ENCODE measurements around the gene KRT5. TPM values are rescaled to one million over a fixed set of nuclear protein-coding genes. Genes with fewer than 3 reads are reported as not detected.
"Not testable (repeated sequence)": the region's sequence is repeated elsewhere in the genome, so short reads cannot be mapped to it uniquely, and the experiment has no call there.

Gene KRT5
- total and polyA plus RNA-seq, 2 donors (not counting 1 experiment from before 2014, with no cell fraction given) = 0.82 TPM; not detected in 1

DNA sequence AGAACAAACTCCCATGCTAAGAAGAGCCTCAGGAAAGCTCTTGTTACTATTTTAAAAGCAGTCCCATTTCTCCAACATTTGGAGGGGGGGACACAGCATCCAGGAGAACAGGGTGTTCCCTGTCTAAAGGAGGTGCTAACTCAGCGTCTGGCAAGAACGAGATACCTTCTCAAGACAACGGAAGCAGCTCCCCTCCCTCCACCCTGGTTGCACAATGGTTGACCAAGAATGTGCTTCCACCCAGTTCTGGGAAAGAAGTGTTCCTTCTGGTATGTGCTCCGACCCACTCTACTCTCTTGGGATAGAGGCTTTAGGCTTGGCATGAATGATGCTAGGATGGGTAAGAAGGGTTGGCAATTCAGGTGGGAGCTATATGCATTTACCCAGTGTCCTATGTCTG, 25.7 kb downstream of the KRT5 start:
- no peak overlapping the region for H2AFZ ChIP-seq (ENCODE audit: low read length)
- no peak overlapping the region for H3K4me2 ChIP-seq (ENCODE audit: extremely low read depth, insufficient read depth, low read length)
- peak; percentile 26 to 63 for DNase-seq (ENCODE audit: low read depth in 2 of 2)
- no peaks in the 10 kb centered on the region for H3K4me1 ChIP-seq (ENCODE audit: control insufficient read depth, extremely low read depth, insufficient read depth, low read length)
- H4K20me1 ChIP-seq (ENCODE audit: control insufficient read depth, extremely low read depth, insufficient read depth, low read length) = no peaks in the 10 kb centered on the region
- TF ChIP-seq, protein P1, sequence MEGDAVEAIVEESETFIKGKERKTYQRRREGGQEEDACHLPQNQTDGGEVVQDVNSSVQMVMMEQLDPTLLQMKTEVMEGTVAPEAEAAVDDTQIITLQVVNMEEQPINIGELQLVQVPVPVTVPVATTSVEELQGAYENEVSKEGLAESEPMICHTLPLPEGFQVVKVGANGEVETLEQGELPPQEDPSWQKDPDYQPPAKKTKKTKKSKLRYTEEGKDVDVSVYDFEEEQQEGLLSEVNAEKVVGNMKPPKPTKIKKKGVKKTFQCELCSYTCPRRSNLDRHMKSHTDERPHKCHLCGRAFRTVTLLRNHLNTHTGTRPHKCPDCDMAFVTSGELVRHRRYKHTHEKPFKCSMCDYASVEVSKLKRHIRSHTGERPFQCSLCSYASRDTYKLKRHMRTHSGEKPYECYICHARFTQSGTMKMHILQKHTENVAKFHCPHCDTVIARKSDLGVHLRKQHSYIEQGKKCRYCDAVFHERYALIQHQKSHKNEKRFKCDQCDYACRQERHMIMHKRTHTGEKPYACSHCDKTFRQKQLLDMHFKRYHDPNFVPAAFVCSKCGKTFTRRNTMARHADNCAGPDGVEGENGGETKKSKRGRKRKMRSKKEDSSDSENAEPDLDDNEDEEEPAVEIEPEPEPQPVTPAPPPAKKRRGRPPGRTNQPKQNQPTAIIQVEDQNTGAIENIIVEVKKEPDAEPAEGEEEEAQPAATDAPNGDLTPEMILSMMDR (conservative IDR thresholded peaks at IDR 0.05 in 1 of 2, IDR thresholded peaks at IDR 0.05 in 1 of 2; ENCODE audit: low read depth in 1 of 2, low read length in 2 of 2) = no peak
- no peak overlapping the region for H3K4me3 ChIP-seq (replicated peaks in 1 of 4; ENCODE audit: control extremely low read depth in 1 of 4, insufficient read depth in 1 of 4, low read depth in 3 of 4, low read length in 4 of 4)
- no peaks in the 10 kb centered on the region for H3K27me3 ChIP-seq (ENCODE audit: control insufficient read depth, insufficient read depth, low read length)
- no peaks in the 10 kb centered on the region for H3K9me3 ChIP-seq (ENCODE audit: control insufficient read depth, insufficient read depth, low read depth, low read length)
- no peak overlapping the region for H3K27ac ChIP-seq (ENCODE audit: insufficient read depth, low read length)
- H3K79me2 ChIP-seq (ENCODE audit: control insufficient read depth, insufficient read depth, low read length) = no peaks in the 10 kb centered on the region
- H3K9ac ChIP-seq (ENCODE audit: insufficient read depth, low read length) = no peak overlapping the region
- H3K36me3 ChIP-seq (ENCODE audit: control insufficient read depth, insufficient read depth, low read length) = no peaks in the 10 kb centered on the region

DNA sequence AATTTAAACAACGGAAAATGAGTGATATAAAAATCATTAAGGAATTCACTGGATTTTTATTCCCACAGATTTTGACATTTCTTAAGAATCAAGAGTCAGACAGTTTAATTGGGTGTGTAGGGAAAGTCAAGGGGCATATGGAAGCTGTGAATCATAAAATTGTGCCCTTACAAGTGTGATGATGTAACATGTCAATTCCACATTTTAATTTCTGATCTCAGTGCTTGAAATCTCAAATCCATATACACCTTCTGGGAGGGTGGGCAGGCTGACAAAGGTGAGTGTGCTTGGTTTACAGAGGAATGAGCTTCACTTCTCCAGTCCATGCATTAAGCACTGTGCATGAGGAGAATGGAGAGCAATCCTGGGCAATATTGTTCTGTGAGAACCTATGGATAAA, 26.1 kb downstream of the KRT5 start:
- no peak overlapping the region for H2AFZ ChIP-seq (ENCODE audit: low read length)
- H3K79me2 ChIP-seq (ENCODE audit: control insufficient read depth, insufficient read depth, low read length) = no peaks in the 10 kb centered on the region
- H3K9me3 ChIP-seq (ENCODE audit: control insufficient read depth, insufficient read depth, low read depth, low read length) = no peaks in the 10 kb centered on the region
- H4K20me1 ChIP-seq (ENCODE audit: control insufficient read depth, extremely low read depth, insufficient read depth, low read length) = no peaks in the 10 kb centered on the region
- no peak overlapping the region for H3K4me2 ChIP-seq (ENCODE audit: extremely low read depth, insufficient read depth, low read length)
- DNase-seq (ENCODE audit: low read depth in 2 of 2) = no peak
- TF ChIP-seq EZH2 (IDR thresholded peaks at IDR 0.05; ENCODE audit: low read length, missing control alignments) = no peak
- TF ChIP-seq, protein P1 (conservative IDR thresholded peaks at IDR 0.05 in 1 of 2, IDR thresholded peaks at IDR 0.05 in 1 of 2; ENCODE audit: low read depth in 1 of 2, low read length in 2 of 2) = no peak
- no peak overlapping the region for H3K9ac ChIP-seq (ENCODE audit: insufficient read depth, low read length)
- H3K4me3 ChIP-seq (replicated peaks in 1 of 4; ENCODE audit: control extremely low read depth in 1 of 4, insufficient read depth in 1 of 4, low read depth in 3 of 4, low read length in 4 of 4) = no peak overlapping the region
- no peaks in the 10 kb centered on the region for H3K27me3 ChIP-seq (ENCODE audit: control insufficient read depth, insufficient read depth, low read length)
- H3K27ac ChIP-seq (ENCODE audit: insufficient read depth, low read length) = no peak overlapping the region
- no peaks in the 10 kb centered on the region for H3K4me1 ChIP-seq (ENCODE audit: control insufficient read depth, extremely low read depth, insufficient read depth, low read length)
- no peaks in the 10 kb centered on the region for H3K36me3 ChIP-seq (ENCODE audit: control insufficient read depth, insufficient read depth, low read length)

DNA sequence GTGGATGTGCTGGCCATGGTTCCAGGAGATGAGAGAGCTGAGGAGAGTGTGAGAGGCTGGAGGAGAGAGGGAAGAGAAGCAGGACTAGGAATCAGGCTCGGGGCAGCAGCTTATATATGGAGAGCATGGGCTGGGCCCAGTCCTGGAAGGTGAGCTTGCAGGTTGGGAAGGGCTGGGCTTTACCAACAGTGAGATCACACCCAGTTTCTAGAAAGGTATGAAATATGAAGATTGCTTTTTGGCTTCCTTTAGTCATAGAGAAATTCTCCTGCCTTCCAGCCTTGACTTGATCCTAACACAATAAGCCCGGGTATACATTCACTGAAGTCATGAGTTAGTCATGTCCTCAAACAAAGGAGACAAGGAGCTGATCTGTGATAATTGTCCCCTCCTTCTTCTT, 27.0 kb downstream of the KRT5 start, which contains the start of gene KRT6A:
KRT6A (minus strand) TSS at position 86 of the 400 bp plus-strand sequence; CDS start at position 17, 69 bp downstream.
- no peak for DNase-seq (ENCODE audit: low read depth in 2 of 2)

DNA sequence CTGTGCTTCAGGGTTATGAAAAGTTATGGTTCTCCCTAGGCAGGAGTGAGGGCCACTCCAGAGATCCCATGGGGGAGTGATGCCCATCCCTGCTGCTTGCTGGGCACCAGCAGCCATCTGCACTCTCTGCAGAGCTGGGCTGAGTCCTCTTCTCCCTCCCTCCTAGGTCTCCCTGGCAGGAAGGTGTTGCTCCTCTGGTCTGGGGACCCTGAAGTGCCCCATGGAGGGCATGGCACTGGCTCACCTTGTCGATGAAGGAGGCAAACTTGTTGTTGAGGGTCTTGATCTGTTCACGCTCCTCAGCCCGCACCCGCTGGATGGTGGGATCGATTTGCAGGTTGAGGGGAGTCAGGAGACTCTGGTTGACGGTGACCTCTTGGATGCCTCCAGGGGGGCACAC, 27.8 kb downstream of the KRT5 start:
- not testable (repeated sequence) for H3K4me1 ChIP-seq (ENCODE audit: control insufficient read depth, extremely low read depth, insufficient read depth, low read length); H3K79me2 ChIP-seq (ENCODE audit: control insufficient read depth, insufficient read depth, low read length); DNase-seq (ENCODE audit: low read depth in 2 of 2); H3K36me3 ChIP-seq (ENCODE audit: control insufficient read depth, insufficient read depth, low read length); H3K27me3 ChIP-seq (ENCODE audit: control insufficient read depth, insufficient read depth, low read length); H3K9me3 ChIP-seq (ENCODE audit: control insufficient read depth, insufficient read depth, low read depth, low read length); H4K20me1 ChIP-seq (ENCODE audit: control insufficient read depth, extremely low read depth, insufficient read depth, low read length); H2AFZ ChIP-seq (ENCODE audit: low read length); H3K4me3 ChIP-seq (replicated peaks in 1 of 4; ENCODE audit: control extremely low read depth in 1 of 4, insufficient read depth in 1 of 4, low read depth in 3 of 4, low read length in 4 of 4); H3K9ac ChIP-seq (ENCODE audit: insufficient read depth, low read length); H3K4me2 ChIP-seq (ENCODE audit: extremely low read depth, insufficient read depth, low read length); H3K27ac ChIP-seq (ENCODE audit: insufficient read depth, low read length)

More for the DNA sequence above, 27.0 kb downstream of the KRT5 start, which contains the start of gene KRT6A:
- Histone ChIP-seq H3K4me2 (ENCODE audit: extremely low read depth, insufficient read depth, low read length) (no peak within 1 kb of the TSS), H3K36me3 (ENCODE audit: control insufficient read depth, insufficient read depth, low read length) (no peaks in the 10 kb centered on the region), H3K4me1 (ENCODE audit: control insufficient read depth, extremely low read depth, insufficient read depth, low read length) (no peaks in the 10 kb centered on the region), H3K79me2 (ENCODE audit: control insufficient read depth, insufficient read depth, low read length) (no peaks in the 10 kb centered on the region), H3K4me3 (replicated peaks in 1 of 4; ENCODE audit: control extremely low read depth in 1 of 4, insufficient read depth in 1 of 4, low read depth in 3 of 4, low read length in 4 of 4) (no peak within 1 kb of the TSS), H4K20me1 (ENCODE audit: control insufficient read depth, extremely low read depth, insufficient read depth, low read length) (no peaks in the 10 kb centered on the region), H3K27ac (ENCODE audit: insufficient read depth, low read length) (no peak within 1 kb of the TSS), H3K9me3 (ENCODE audit: control insufficient read depth, insufficient read depth, low read depth, low read length) (no peaks in the 10 kb centered on the region), H2AFZ (ENCODE audit: low read length) (no peak within 1 kb of the TSS), H3K27me3 (ENCODE audit: control insufficient read depth, insufficient read depth, low read length) (no peaks in the 10 kb centered on the region), H3K9ac (ENCODE audit: insufficient read depth, low read length) (no peak within 1 kb of the TSS)
- no peak for TF ChIP-seq EZH2 (IDR thresholded peaks at IDR 0.05; ENCODE audit: low read length, missing control alignments)
- TF ChIP-seq, protein P1 (conservative IDR thresholded peaks at IDR 0.05 in 1 of 2, IDR thresholded peaks at IDR 0.05 in 1 of 2; ENCODE audit: low read depth in 1 of 2, low read length in 2 of 2) = no peak

DNA sequence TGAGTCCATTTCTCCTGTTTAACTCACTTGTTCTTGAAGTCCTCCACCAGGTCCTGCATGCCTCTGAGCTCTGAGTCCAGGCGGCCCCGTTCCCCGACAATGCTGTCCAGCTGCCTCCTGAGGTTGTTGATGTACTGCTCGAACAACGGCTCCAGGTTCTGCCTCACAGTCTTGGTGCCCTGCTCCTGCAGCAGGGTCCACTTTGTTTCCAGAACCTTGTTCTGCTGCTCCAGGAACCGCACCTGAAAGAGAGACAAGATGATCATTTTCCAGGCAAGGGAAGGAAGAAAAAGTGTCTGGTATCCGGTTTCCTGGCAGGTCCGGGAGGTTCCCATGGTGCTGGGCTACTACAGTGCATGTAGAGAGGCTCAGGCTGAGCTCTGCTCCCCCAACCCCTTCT, 28.7 kb downstream of the KRT5 start:
- H3K4me3 ChIP-seq (replicated peaks in 1 of 4; ENCODE audit: control extremely low read depth in 1 of 4, insufficient read depth in 1 of 4, low read depth in 3 of 4, low read length in 4 of 4); H3K27ac ChIP-seq (ENCODE audit: insufficient read depth, low read length); H2AFZ ChIP-seq (ENCODE audit: low read length); DNase-seq (ENCODE audit: low read depth in 2 of 2); H4K20me1 ChIP-seq (ENCODE audit: control insufficient read depth, extremely low read depth, insufficient read depth, low read length); H3K79me2 ChIP-seq (ENCODE audit: control insufficient read depth, insufficient read depth, low read length); H3K36me3 ChIP-seq (ENCODE audit: control insufficient read depth, insufficient read depth, low read length); H3K27me3 ChIP-seq (ENCODE audit: control insufficient read depth, insufficient read depth, low read length); H3K4me1 ChIP-seq (ENCODE audit: control insufficient read depth, extremely low read depth, insufficient read depth, low read length); H3K4me2 ChIP-seq (ENCODE audit: extremely low read depth, insufficient read depth, low read length); H3K9me3 ChIP-seq (ENCODE audit: control insufficient read depth, insufficient read depth, low read depth, low read length); H3K9ac ChIP-seq (ENCODE audit: insufficient read depth, low read length): not testable (repeated sequence)
